ENCODE results near the gene SDHB.
A peak's percentile ranks its signal among the peaks of the same experiment; 100 is the strongest.

Gene SDHB

DNA sequence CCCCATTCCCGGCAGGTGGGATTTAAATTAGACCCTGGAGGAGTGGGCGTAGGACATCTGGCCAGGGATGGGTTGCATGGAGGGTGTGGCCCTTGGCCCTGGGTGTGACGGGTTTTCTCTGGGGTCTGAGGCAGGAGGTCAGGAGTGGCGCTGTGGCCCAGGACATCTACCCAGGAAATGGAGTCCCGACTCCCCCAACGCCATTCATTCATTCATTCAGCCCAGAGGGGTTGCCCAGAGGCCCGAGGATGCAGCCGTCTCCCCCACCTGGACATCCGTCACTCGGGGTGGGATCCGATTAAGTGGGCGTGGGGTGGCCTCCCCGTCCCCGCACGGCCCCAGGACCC is 42.8 kb downstream of the SDHB start:
- DNase-seq: peak; percentile 5

- peak; percentile 26 for DNase-seq
Measured at GRCh38 chr1:17009706-17010105, 44.1 kb downstream of the SDHB start.

- DNase-seq: no peak
Measured at GRCh38 chr1:17008208-17008855, 45.5 kb downstream of the SDHB start.

DNA sequence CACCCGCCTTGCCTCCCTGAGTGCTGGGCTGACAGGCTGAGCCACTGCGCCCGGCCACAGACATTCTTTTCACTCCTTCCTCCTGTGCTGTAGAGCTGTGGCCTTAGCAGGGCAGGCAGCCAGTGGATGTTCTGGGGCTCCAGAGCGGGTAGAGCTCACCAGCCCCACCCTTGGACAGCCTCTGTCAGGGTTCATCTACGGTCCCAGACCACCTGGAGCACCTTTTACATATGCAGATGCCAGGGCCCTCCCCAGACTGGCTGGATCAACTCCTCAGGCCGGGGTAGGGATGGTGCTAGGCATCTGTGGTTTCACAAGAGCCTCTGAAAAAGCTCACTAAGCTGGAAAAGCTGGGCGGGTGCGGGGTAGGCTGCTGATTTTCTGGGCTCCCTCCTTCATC is 46.7 kb downstream of the SDHB start:
- no peak for DNase-seq

DNA sequence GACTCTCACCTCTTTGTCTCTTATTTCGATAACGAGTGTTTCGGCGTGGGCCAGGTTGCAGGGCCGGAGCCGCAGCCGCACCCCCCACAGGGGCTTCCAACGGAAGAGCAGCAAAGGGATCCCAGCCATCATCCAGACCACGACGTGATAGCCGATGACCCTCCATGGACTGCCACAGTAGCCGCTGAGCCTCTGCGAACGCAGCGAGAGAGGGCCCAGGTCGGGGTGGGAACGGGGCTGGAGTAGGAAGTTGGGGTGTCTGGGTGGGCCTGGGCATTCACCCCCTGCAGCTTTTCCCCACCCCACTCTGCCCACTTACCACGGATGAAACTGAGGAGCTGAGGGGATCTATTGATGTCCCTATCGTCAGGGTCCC is 48.5 kb downstream of the SDHB start:
- no peak for DNase-seq

DNA sequence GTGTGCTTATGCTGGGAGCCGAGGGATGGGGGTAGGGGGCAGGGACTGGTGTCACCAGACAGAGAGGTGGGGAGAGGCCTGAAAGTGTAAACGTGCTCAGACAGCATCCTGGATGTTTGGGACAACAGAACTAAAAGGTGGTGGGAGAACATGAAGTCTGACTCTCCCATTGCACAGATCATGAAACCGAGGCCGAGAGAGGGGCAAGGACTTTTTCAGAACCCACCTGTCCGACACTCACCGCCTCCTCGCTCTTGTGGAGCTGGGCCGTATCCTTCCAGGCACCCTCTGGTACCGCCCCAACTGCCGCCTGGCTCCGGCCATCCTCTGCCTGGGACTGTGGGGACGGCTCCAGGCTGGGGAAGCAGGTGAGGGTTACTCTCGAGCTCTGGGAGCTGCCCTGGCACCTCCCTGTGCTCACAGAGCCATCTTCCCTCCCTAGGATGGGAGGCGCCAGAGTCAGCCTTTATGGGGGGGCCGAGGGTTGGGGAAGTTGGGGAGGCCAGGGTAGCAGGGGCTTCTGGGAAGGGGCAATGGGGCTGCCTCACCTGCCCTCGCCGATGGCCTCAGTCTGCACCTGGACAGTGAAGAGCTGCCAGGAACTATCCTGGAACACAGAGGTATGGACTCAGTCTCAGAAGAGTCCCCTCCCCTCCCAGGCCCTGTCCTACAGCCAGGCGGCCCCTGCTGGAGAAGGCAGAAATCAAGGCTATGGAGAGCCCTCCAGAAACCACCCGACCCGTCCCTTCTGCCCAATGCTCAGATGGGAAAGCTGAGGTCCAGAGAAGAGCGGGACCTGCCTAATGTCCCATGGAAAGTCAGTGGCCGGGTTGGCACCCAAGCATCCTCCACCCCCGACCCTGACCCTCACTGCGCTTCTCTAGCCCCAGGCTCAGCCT is 49.1 kb downstream of the SDHB start:
- no peak for DNase-seq

- DNase-seq: no peak
Measured at GRCh38 chr1:17002524-17002902, 51.3 kb downstream of the SDHB start.

GRCh38 chr1:17001760-17002523 is 51.9 kb downstream of the SDHB start:
- no peak for DNase-seq

- no peak for DNase-seq
Measured at GRCh38 chr1:16999863-17000262, 54.0 kb downstream of the SDHB start.

- DNase-seq: no peak
Measured at GRCh38 chr1:16998589-16998988, 55.2 kb downstream of the SDHB start.

DNA sequence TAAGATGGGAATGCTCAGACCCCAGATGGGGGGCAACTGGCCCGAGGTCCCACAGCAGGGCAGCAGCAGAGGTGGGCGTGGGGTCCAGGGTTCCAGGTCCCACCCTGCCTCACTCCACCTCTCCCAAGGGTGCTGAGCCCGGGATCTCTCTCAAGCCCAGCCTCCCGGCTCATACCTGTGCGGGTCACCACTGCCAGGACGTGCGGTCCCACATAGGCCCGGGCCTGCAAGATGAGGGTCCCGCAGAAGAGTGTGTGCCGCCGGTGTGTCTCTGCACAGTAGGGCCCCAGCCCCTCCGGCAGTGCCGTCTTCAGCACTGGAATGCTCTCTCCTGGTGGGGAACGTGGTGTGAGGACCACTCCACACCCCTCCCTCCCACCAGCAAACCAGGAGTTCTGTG is 57.0 kb downstream of the SDHB start:
- no peak for DNase-seq

DNA sequence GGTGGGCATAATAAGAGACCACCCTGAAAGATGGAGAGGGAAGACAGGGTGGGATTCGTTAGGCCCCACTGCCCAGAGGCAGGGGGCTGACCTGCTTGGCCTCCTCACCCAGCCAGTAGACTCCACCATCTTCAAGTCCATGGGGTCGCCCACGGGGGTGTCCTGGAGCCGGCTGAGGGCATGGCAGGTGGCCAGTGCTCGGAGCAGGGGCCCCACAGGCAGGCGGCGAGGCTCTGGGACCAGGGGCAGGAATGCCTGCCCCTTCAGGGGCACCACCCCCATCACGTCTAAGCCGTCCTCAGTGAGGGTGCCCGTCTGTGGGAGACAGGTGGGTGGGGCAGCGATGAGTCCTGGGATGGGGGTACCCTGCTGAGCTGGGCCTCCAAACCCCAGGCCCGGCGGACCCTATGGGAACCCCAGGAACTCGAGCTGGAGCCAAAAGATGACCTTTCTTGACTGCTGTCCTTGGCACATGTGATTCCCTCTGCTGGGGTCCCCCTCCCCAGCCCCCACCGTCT is 60.3 kb downstream of the SDHB start:
- DNase-seq: no peak

DNA sequence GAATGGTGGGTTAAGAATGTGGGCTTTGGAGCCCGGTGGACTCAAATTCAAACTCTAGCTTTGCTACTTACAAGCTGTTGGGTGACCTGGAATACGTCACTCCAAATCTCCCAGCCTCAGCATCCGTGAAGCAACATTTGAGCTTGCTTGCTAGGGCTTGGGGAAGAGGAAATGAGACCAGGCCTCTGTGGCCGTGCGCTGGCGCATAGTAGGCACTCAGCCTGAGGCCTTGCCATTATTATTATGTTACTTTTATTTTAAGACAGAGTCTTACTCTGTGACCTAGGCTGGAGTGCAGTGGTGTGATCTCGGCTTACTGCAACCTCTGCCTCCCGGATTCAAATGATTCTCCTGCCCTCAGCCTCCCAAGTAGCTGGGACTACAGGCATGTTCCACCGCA is 61.2 kb downstream of the SDHB start:
- no peak for DNase-seq

DNA sequence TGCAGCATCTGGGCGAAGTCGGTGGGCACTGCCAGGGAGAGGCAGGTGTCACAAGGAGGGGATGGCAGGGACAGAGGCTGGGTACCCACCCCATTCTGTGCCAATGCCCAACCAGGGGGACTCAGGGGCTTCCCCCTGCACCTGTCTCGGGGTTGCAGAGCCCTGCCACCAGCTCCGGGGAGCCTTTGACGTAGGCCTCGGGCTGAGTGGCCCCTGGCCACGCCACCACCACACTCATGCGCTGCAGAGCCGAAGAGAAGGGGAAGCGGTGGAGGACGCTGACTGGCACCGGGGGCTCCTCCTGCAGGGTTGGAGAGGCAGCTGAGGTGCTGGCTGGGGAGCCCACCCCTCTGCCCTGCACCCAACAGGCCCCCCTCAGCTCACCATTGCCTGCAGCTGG is 61.7 kb downstream of the SDHB start:
- DNase-seq: no peak

DNA sequence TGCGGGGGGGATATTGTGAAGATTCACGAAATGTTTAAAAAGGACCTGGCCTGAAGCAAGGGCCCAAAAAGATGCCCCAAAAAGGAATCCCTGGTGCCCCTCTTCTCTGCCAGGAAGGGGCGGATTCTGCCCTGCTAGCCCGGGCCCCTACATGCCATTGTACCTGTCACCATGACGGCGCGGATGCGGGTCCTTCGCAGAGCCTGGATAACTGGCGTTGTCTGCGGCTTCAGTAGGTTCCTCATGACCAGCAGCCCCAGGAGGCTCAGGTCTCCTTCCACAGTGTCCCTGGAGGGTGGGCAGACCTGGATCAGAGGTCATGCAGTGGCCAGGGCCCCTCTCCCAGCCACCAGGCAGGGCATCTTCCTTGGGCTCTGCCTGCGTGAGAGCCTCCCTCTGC is 62.3 kb downstream of the SDHB start:
- no peak for DNase-seq

GRCh38 chr1:16989676-16990391 is 64.0 kb downstream of the SDHB start:
- DNase-seq: no peak

DNA sequence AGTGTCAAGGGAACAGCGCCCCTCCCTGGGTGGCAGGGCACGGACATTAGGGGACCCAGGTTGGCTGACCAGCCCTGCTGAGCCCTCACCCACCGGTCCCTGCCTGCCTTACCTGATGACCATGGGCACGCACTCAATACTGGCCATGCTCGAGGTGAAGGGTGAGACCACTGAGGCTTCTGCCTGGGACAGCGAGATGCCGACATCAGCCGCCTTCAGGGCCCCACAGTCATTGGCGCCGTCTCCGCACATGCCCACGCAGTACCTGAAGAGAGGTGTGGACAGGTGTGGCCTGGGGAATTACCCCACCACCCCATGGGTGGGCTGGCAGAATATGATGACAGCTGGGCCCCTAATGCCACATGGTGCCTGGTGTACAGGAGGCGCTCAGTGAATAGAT is 65.6 kb downstream of the SDHB start:
- no peak for DNase-seq

GRCh38 chr1:16986962-16987361 is 66.9 kb downstream of the SDHB start:
- DNase-seq: no peak

DNA sequence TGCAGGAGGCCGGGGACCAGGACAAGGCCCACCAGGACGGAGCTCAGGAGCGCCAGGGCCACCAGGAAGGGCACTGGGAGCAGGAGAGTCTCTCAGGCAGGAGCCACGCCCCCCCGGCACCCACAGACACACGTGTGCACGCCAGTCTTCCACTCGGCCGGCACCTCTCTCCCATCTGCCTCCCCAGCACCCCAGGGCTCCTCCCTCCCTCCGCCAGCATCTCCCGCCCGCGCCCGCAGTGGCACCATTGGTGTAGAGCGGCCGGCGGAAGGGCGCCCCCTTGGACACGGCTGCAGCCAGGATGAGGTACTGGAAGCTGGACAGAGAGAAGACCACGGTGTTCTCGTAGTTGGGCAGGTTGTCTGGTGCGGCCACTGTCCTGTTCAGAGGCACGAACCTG is 67.3 kb downstream of the SDHB start:
- no peak for DNase-seq

DNA sequence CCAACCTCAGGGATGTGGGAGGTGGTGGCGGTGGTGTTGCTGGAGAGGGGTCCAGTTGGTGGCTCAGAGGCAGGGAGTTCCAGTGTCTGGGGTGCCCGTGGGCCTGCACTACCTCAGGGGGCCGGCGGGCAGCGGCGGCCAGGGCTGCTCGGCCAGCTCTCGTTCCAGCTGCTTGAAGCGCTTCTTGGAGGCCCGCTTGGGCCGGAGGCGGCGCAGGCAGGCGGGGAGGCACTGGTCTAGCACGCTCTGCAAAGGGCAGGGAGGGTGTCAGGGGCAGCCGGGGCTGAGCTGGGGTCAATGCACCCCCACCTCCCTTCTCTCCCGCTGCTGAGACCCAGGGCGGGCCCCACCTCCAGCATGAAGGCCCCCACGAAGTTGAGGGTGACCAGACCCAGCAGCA is 67.7 kb downstream of the SDHB start:
- DNase-seq: no peak

DNA sequence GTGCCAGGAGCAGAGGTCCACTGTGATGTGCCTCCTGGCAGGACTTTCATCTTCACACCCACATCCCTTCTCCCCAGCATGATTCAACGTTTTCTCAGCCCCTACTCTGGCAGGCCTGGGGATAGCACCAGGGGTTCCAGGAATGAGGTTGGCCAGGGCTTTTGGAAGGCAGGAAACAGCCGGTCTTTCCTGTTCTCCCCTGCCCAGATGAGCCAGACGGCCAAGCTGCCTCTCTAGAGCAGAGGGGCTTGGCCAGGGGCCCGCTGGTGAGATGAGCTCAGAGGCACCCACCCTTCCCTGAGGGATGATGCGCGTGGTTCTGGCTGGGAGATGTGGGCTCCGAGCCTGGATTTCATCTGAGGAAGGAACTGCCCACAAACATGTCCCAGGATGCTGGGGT is 69.1 kb downstream of the SDHB start:
- DNase-seq: no peak

DNA sequence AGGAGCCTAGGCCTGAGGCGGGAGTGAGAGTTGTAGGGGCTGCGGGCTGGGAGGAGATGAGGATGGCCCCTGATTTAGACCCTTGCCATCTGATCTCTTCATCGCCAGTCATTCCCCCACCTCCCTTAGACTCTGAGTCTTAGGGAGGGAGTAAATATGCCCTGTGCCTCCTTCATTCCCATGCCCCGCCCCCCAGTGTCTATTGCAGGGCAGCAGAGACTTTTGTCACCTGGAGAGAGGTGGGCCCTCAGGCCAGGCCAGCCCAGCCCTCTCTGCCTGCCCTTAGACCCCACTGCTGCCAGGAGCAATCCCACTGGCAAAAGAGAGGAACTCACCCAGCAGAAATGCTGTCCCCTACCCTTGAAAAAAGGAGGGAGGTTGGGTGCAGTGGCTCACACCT is 70.2 kb downstream of the SDHB start:
- no peak for DNase-seq

DNA sequence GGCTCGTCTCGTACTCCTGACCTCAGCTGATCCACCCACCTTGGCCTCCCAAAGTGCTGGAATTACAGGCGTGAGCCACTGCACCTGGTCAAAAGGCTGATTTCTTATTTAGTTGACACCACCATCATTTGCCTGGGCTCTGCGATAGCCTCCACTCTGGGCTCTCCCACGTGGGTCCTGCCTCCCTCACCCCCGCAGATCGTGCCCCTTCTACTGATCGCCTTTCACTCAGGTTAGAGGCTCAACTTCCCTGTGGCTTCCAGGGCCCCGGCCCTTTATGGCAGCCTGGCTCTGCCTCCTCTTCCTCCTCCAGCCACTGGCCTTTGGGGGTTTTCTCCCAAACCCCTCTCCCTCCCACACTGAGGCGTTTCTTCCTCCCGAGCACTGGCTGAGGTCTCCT is 70.9 kb downstream of the SDHB start:
- no peak for DNase-seq

Measured in hematopoietic multipotent progenitor cell treated with erythropoietin and hydrocortisone succinate and interleukin-3 and kit ligand, for 6 days (in vitro differentiated cells).